PC-9 (cell line): Measurements from ENCODE around the gene MCEMP1.

Experiments
- CTCF ChIP-seq: fragments of 200-600 bp; sonication (generic); conservative IDR thresholded peaks from 2 replicates; pipeline ENCODE4 v1.6.1; 2017; ENCODE audit warnings: mixed run types, antibody characterized with exemption, mild to moderate bottlenecking, moderate library complexity
- EZH2 ChIP-seq: fragments of 200-600 bp; sonication (generic); IDR thresholded peaks from 2 replicates; pipeline ENCODE4 v1.8.0; 2017; ENCODE audit warnings: antibody characterized with exemption, low read depth

GRCh38 chr19:7677669-7678311 lies 900 bp downstream of the MCEMP1 start:
- TF ChIP-seq CTCF = no peak
- TF ChIP-seq EZH2 = no peak
